Mammary epithelial cell (primary cell): Measurements from ENCODE around the gene ERG.

Experiments
- EZH2 ChIP-seq: IDR thresholded peaks from 2 replicates; pipeline ENCODE4 v1.6.1; 2012; ENCODE audit warnings: low read length, inconsistent platforms, borderline replicate concordance
- TF ChIP-seq, protein P1 (sequence below), 2 donors: IDR thresholded peaks in 1 of 2; conservative IDR thresholded peaks in 1 of 2; 2 replicates each; pipeline ENCODE4 v1.5.1; 2011 to 2012; ENCODE audit warnings: inconsistent platforms in 2 of 2, low read length in 2 of 2, mild to moderate bottlenecking in 2 of 2, control low read depth in 1 of 2, low read depth in 1 of 2; ENCODE audit not compliant: insufficient read depth in 1 of 2; ENCODE audit errors: extremely low read depth in 1 of 2

DNA sequence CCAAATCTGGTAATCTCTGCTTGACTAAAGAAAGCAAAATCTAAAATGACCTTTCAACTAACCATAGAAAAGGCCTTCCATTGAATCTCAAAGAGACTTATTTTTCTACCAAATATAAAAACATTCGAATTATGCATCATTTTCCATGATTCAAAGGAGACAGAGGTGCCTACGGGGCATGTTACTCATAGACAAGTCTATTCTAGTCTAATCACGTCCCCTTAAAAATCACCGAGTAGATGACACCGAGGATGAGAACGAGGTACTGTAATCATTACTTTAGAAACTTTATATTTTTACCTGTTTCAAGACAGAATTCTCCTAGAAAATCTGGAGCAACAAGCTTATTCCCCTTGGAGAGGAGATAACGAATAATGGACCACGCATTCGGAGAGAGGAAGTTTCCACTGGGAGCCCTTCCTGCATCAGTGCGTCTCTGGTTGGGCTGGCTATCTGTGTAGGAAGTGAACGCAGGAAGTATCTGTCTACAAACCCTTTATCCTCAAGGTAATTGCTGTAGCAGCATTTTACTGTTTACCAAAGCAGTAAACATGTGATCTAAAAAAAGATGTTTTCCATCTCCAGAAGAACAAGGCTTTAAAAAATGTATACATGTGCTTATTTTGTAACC lies 9.5 kb downstream of the ERG start:
- no peak for TF ChIP-seq EZH2
- TF ChIP-seq, protein P1, sequence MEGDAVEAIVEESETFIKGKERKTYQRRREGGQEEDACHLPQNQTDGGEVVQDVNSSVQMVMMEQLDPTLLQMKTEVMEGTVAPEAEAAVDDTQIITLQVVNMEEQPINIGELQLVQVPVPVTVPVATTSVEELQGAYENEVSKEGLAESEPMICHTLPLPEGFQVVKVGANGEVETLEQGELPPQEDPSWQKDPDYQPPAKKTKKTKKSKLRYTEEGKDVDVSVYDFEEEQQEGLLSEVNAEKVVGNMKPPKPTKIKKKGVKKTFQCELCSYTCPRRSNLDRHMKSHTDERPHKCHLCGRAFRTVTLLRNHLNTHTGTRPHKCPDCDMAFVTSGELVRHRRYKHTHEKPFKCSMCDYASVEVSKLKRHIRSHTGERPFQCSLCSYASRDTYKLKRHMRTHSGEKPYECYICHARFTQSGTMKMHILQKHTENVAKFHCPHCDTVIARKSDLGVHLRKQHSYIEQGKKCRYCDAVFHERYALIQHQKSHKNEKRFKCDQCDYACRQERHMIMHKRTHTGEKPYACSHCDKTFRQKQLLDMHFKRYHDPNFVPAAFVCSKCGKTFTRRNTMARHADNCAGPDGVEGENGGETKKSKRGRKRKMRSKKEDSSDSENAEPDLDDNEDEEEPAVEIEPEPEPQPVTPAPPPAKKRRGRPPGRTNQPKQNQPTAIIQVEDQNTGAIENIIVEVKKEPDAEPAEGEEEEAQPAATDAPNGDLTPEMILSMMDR (conservative IDR thresholded peaks at IDR 0.05 in 1 of 2, IDR thresholded peaks at IDR 0.05 in 1 of 2; ENCODE audit: extremely low read depth in 1 of 2, insufficient read depth in 1 of 2, low read depth in 1 of 2, low read length in 2 of 2) = no peak
